ENCODE data around the gene NUAK2. TPM values are rescaled to one million over a fixed set of nuclear protein-coding genes. Genes with fewer than 3 reads are reported as not detected.

The NUAK2 gene
- total RNA-seq, 1 experiment from 2014 or later: 0.45 TPM

- Histone ChIP-seq H3K27ac (ENCODE audit: low read depth, low read length, poor library complexity, severe bottlenecking) (no peak overlapping the region), H3K4me1 (ENCODE audit: insufficient read depth, low read length, poor library complexity, severe bottlenecking) (peaks cover 15% of the 10 kb centered on the region), H3K4me3 (ENCODE audit: low read depth, low read length, poor library complexity, severe bottlenecking) (no peak overlapping the region), H3K9me3 (ENCODE audit: low read depth, low read length, poor library complexity, severe bottlenecking) (no peaks in the 10 kb centered on the region), H3K36me3 (ENCODE audit: insufficient read depth, low read length, poor library complexity, severe bottlenecking) (no peaks in the 10 kb centered on the region), H3K27me3 (replicated peaks; ENCODE audit: insufficient read depth, low read depth, low read length, poor library complexity) (no peaks in the 10 kb centered on the region)
- intact Hi-C loops (cut with micrococcal nuclease; ENCODE audit: unreplicated experiment): loop anchor here (5.0 kb wide), 3 partner anchors 138 to 453 kb away; partner anchors contain the start of gene RBBP5
- no peak for DNase-seq (ENCODE audit: low spot score)
- POLR2A ChIA-PET (ENCODE audit: low non-redundant PET): no interaction called here
- no peak for TF ChIP-seq EZH2 (IDR thresholded peaks at IDR 0.05; ENCODE audit: borderline replicate concordance, low read depth, low read length, poor library complexity, severe bottlenecking)
- no peak for TF ChIP-seq CTCF (conservative IDR thresholded peaks at IDR 0.05; ENCODE audit: low read depth, low read length)
- CTCF ChIA-PET: interaction anchor here (0.9 kb wide), 1 partner anchor 65 kb away, joined by 3 read pairs; no protein-coding TSS in a partner anchor
- no TSS peak for BruUV-seq (replicated peaks)
Observed at GRCh38 chr1:205259998-205260397, 61.5 kb downstream of the NUAK2 start.

GRCh38 chr1:205259324-205259832, 62.2 kb downstream of the NUAK2 start:
- no peak for TF ChIP-seq EZH2 (IDR thresholded peaks at IDR 0.05; ENCODE audit: borderline replicate concordance, low read depth, low read length, poor library complexity, severe bottlenecking)
- no peak for TF ChIP-seq CTCF (conservative IDR thresholded peaks at IDR 0.05; ENCODE audit: low read depth, low read length)
- H3K4me3 ChIP-seq (ENCODE audit: low read depth, low read length, poor library complexity, severe bottlenecking): no peak overlapping the region
- H3K9me3 ChIP-seq (ENCODE audit: low read depth, low read length, poor library complexity, severe bottlenecking): no peaks in the 10 kb centered on the region
- peaks cover 15% of the 10 kb centered on the region for H3K4me1 ChIP-seq (ENCODE audit: insufficient read depth, low read length, poor library complexity, severe bottlenecking)
- ChIA-PET CTCF (interaction anchor here (0.9 kb wide), 1 partner anchor 66 kb away, joined by 3 read pairs; no protein-coding TSS in a partner anchor), POLR2A (ENCODE audit: low non-redundant PET) (interaction anchor here (0.6 kb wide), 1 partner anchor 258 kb away, joined by 4 read pairs; no protein-coding TSS in a partner anchor)
- no peaks in the 10 kb centered on the region for H3K36me3 ChIP-seq (ENCODE audit: insufficient read depth, low read length, poor library complexity, severe bottlenecking)
- no peaks in the 10 kb centered on the region for H3K27me3 ChIP-seq (replicated peaks; ENCODE audit: insufficient read depth, low read depth, low read length, poor library complexity)
- BruUV-seq (replicated peaks): no TSS peak
- intact Hi-C loops (cut with micrococcal nuclease; ENCODE audit: unreplicated experiment): loop anchor here (5.0 kb wide), 3 partner anchors 137 to 452 kb away; partner anchors contain the start of gene RBBP5
- H3K27ac ChIP-seq (ENCODE audit: low read depth, low read length, poor library complexity, severe bottlenecking): no peak overlapping the region
- no peak for DNase-seq (ENCODE audit: low spot score)

GRCh38 chr1:205258719-205259118, 62.8 kb downstream of the NUAK2 start:
- no peak for DNase-seq (ENCODE audit: low spot score)
- intact Hi-C loops (cut with micrococcal nuclease; ENCODE audit: unreplicated experiment): loop anchor here (5.0 kb wide), 3 partner anchors 136 to 451 kb away; partner anchors contain the start of gene RBBP5
- no peak overlapping the region for H3K27ac ChIP-seq (ENCODE audit: low read depth, low read length, poor library complexity, severe bottlenecking)

More at GRCh38 chr1:205258719-205259118, 62.8 kb downstream of the NUAK2 start:
- Histone ChIP-seq H3K4me3 (ENCODE audit: low read depth, low read length, poor library complexity, severe bottlenecking) (no peak overlapping the region), H3K36me3 (ENCODE audit: insufficient read depth, low read length, poor library complexity, severe bottlenecking) (no peaks in the 10 kb centered on the region), H3K9me3 (ENCODE audit: low read depth, low read length, poor library complexity, severe bottlenecking) (no peaks in the 10 kb centered on the region), H3K4me1 (ENCODE audit: insufficient read depth, low read length, poor library complexity, severe bottlenecking) (peaks cover 15% of the 10 kb centered on the region), H3K27me3 (replicated peaks; ENCODE audit: insufficient read depth, low read depth, low read length, poor library complexity) (no peaks in the 10 kb centered on the region)
- TF ChIP-seq EZH2 (IDR thresholded peaks at IDR 0.05; ENCODE audit: borderline replicate concordance, low read depth, low read length, poor library complexity, severe bottlenecking) (no peak), CTCF (conservative IDR thresholded peaks at IDR 0.05; ENCODE audit: low read depth, low read length) (no peak)
- ChIA-PET POLR2A (ENCODE audit: low non-redundant PET) (interaction anchor here (0.6 kb wide), 1 partner anchor 257 kb away, joined by 4 read pairs; no protein-coding TSS in a partner anchor), CTCF (no interaction called here)
- BruUV-seq (replicated peaks): no TSS peak

Measured in A673 (cell line).